ENCODE results near the gene METTL16. TPM values are rescaled to one million over a fixed set of nuclear protein-coding genes. Genes with fewer than 3 reads are reported as not detected.
"Not testable (repeated sequence)": the region's sequence is repeated elsewhere in the genome, so short reads cannot be mapped to it uniquely, and the experiment has no call there.

METTL16 gene
- total RNA-seq, 1 donor from 2014 or later, result 26.1 TPM

DNA sequence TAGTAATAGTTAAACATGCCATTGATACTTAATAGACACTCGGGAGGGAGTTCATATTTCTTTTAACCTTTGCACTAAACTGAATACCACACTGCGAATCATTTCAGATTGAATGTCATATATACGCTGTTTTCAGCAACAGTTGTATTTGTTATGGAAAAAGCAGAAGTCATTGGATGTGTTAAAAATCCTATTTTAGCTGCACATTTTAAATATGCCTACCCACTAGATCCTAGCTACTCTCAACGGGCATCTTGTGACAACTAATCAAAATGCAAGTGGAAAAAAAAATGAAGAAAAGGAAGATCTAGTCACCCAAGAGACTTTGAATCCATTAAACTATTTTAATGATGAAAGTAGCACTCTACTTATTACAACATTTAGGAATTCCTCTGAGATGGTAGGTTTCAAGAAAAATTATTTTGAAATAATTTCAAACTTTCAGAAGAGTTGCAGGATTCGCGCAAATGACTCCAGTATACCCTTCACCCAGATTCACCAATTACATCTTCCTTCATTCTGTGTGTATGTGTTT, 59.4 kb downstream of the METTL16 start:
- no peak for DNase-seq (ENCODE audit: low spot score)

DNA sequence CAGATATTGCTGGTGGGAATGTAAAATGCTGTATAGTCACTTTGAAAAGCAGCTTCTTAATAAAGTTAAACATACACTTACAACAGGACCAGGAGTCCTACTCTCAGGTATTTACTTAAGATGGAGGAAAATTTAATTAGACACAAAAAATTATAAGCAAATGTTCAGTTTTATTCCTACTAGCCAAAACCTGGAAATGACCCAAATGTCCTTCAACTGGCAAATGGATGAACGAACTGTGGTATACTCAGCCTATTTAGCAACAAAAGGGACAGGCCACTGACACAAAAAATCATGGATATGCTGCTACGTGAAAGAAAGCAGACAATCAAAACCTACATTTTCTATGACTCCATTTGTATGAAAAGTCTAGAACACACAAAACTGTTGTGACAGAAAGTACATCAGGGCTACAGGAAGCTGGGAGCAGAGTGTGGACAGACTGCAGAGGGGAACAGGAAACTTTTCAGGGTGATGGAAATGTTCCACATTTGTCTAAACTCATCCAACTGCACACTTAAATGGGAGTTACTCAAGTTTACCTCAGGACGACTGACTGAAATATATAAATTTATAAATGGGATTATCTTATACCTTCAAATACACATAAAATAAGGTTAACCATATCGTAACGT, 61.6 kb downstream of the METTL16 start:
- no peak for DNase-seq (ENCODE audit: low spot score)

DNA sequence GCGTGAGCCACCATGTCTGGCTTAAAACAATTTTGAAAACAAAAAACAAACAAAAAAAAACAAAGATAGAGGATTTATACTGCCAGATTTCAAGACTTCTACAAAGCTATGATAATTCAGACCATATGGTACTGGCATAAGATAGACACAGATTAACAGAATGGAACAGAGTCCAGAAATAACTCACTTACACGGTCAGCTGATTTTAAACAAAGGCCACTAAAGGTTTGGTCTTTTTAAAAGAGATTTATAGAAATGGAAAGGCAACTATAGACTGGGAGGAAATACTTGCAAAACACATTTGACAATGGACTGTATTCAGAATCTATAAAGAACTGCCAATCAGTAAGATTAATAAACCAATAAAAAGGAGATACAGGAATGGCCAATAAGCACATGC, 62.2 kb downstream of the METTL16 start:
- no peak for DNase-seq (ENCODE audit: low spot score)

DNA sequence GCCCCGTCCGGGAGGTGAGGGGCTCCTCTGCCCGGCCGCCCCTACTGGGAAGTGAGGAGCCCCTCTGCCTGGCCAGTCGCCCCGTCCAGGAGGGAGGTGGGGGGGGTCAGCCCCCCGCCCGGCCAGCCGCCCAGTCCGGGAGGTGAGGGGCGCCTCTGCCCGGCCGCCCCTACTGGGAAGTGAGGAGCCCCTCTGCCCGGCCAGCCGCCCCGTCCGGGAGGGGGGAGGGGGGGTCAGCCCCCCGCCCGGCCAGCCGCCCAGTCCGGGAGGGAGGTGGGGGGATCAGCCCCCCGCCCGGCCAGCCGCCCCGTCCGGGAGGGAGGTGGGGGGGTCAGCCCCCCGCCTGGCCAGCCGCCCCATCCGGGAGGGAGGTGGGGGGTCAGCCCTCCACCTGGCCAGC, 64.2 kb downstream of the METTL16 start:
- DNase-seq (ENCODE audit: low spot score), result not testable (repeated sequence)

DNA sequence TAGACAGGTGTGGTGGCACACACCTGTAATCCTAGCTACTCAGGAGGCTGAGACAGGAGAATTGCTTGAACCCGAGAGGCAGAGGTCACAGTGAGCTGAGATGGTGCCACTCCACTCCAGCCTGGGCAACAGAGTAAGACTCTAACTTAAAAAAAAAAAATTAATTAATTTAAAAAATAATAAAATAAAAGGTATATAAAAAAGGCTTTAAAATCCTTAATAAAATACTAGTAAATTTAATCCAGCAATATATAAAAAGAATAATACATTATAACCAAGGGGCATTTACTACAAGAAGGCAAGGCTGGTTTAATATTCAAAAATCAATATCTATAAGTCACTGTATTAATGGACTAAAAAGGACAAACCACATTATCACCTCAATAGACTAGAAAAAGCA, 66.0 kb downstream of the METTL16 start:
- DNase-seq (ENCODE audit: low spot score), result no peak

DNA sequence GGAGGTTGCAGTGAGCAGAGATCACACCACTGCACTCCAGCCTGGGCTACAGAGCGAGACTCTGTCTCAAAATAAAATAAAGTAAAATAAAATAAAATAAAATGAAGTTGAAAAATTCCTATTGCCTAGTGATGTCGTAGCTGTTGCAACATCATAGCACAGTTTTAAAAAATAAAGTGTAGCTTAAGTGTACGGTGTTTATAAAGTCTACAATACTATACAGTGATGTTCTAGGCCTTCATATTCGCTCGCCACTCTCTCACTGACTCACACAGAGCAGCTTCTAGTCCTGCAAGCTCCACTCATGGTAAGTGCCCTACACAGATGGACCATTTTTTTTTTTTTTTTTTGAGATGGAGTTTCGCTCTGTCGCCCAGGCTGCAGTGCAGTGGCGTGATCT, 67.3 kb downstream of the METTL16 start:
- DNase-seq (ENCODE audit: low spot score), result no peak

DNA sequence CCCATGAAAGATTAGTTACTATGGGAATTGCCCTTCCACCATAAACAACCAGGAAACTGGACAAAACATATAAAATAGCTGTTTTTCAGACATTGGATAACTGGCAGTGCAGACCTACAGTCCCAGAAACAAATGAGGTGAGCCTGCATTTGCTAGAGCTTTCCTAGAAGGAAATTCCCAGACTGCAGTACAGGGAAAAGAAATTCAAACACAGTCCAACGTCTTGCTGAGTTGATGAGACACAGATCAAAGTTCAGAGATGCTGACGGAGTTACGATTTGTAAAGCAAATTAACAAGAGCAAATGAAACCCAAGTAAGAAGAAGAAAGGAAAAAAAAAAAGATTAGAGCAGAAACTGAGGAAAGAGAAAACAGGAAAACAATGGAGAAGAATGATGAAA, 69.5 kb downstream of the METTL16 start:
- no peak for DNase-seq (ENCODE audit: low spot score)

DNA sequence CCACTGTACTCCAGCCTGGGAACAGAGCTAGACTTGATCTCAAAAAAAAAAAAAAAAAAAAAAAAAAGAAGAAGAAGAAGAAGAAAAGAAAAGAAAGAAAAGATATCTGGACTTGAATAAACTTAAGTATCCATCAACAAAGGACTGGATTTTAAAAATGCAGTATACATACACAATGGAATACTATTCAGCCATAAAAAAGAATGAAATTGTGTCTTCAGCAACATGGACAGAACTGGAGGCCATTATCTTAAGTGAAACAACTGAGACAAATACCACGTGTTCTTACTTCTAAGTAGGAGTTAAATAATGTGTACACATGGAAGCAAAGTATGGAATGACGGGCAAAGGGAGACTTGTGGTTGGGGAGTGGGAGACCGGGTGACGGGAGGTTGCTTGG, 70.8 kb downstream of the METTL16 start:
- no peak for DNase-seq (ENCODE audit: low spot score)

DNA sequence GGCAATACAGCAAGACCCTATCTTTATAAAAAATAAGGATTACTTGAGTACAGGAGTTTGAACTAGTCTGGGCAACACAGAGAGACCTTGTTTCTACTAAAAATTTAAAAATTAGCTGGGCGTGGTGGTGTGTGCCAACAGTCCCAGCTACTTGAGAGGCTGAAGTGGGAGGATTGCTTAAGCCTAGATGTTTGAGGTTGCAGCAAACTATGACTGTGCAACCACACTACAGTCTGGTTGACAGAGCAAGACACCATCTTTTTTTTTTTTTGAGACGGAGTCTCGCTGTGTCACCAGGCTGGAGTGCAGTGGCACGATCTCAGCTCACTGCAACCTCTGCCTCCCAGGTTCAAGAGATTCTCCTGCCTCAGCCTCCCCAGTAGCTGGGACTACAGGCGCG, 71.7 kb downstream of the METTL16 start:
- DNase-seq (ENCODE audit: low spot score), result not testable (repeated sequence)

DNA sequence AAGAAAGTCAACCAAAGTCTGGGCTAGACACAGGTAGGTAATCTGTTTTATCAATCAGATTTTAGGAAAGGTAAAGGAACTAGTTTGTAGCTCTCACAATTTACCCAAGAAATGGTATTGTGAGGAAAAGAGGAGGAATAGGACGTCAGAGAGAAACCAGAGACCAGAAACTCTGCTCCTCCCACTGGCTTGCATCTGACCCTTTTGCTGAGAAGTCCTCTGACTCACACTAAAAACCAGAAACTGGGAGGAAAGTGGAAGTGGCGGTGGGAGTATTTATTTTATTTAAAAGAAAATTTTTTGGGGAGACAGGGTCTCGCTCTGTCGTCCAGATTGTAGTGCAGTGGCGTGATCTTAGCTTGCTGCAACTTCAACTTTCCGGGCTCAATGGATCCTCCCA, 72.9 kb downstream of the METTL16 start:
- DNase-seq (ENCODE audit: low spot score), result no peak

DNA sequence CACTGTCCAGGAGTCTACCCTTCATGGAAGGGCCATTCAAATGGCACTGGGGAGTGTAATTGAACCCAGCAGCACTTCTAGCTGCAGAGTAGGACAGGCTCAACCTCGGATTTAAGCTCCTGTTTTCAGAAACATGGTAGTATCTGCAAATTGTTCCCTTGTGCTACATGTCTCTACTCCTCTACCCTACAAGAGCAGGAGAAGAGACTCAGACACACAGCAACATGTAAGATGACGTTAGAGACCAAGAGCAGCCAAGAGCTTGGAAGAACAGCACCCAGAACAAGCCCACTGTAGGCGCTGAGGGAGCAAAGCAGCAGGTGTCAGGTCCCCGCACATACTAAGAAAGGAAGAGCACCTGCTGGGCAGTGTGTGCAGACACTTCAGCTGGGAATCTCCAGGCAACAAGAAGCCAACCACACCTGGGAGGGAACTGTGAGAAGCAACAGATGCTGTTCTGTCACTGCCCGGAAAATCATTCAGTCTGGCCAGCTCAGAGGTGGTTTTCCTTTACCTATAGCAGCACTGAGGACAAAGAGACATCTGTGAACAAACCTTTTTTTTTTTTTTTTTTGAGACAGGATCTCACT, 75.3 kb downstream of the METTL16 start:
- DNase-seq (ENCODE audit: low spot score), result no peak

DNA sequence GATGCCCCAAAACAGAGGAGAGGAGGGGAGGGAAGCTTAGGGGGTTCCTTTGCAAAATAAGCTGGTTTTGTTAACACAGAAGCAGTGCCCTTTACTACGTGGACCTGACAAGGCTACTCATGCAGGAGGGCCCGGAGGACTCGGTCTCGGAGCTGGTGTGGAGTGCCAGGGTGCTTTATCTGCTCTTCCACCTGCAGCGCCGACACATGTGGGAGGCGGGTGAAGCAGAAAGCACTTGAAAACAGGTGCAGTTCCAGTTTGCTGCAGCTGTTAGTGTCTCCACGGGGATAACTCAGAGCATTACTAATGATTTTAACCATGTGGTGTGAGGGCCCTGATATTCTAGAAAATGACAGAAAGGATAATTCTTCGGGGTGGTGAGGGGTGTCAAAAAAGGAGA, 75.8 kb downstream of the METTL16 start:
- DNase-seq (ENCODE audit: low spot score), result no peak

DNA sequence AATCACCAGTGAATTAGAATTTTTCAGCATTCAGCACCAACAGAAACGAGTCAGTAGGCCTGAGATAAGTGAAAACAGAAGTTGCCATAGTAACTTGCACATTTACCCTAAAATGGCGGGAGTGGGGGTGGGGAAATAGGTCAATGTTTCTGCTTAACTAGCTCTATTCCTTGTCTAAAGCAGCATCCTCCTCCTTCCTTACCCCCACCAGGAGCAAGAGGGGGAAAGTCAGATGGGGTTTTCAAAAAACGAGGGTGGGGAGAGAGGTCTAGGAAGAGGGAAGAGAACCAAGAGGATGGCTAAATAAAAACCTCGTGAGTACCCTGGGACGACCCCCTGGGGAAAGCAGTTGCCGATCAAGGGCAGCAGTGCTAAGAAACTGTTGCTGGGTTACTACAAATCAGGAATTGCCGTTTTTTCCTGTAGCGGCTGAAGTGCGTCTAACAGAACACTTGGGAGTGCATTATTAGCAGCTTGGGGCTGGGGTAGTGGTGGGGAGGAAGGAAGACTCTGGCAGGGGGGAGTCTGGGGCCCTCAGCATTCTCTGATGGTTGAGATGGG, 76.4 kb downstream of the METTL16 start:
- no peak for DNase-seq (ENCODE audit: low spot score)

DNA sequence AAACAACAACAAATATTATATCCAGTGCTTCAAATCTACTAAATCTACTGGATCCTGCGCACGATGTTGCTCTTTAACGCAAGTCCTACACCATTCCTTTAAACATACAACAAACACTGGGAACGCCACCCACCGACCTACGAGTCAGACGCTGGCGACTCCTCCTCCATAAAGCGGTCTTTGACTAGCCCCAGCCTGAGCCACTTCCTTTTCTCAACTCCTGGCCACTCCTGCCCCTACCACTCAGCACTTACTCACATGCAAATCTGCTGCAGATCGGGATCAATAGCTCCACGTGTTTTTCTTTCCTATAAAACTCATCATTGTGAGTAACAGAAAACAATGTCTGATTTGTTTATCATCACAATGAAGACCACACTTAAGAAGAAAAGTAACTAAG, 78.0 kb downstream of the METTL16 start:
- DNase-seq (ENCODE audit: low spot score), result no peak

DNA sequence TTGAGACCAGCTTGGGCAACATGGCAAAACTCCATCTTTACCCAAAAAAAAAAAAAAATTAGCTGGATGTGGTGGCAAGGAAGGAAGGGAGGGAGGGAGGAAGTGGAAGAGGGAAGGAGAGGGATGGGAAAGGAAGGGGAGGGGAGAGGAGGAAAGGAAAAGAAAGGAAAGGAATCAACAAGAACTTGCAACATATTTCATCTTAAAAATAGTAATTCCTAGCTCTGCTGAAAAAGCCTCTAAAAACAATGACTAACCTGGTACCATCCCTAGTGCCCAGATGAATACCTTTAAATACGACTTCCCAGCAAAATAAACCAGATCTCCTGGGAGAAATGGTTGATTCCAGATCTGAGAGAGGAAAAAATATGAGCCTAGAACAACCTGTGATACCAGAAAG, 83.8 kb downstream of the METTL16 start:
- no peak for DNase-seq (ENCODE audit: low spot score)

DNA sequence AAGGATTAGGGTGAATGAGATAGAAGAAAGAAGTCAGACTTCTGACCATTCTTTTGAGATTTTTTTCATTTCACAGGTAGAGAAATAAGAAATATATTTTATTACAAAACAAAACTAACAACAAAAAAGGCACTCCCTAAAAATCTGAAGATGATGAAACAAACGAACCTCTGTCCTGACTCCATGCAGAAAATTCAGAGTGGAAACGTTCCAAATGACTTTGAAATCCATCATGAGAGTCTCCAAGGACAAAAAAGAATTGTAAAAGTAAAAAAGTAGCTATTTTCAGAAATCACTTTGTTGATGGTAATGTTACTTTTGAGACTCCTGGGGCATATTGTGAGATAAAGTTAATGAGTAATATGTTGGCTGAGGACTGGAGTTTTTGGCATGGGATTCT, 84.5 kb downstream of the METTL16 start:
- no peak for DNase-seq (ENCODE audit: low spot score)

DNA sequence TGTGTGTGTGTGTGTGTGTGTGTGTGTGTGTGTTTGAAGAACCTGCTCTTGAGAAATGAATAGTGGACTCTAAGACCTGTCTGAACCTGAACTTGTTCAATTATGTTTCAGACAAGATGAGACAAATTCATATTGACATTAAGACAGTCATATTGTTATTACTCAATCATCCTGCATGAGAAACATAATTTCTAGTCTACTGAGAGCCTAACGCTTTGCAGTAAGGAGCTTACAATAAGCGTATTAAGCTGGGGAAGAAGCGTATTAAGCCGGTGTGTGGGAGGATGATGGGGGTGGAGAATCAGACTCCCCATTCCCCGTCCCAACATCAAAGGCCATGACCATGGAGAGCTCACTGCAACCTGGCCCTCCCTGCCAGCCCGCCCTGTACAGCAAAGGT, 88.4 kb downstream of the METTL16 start:
- no peak for DNase-seq (ENCODE audit: low spot score)

DNA sequence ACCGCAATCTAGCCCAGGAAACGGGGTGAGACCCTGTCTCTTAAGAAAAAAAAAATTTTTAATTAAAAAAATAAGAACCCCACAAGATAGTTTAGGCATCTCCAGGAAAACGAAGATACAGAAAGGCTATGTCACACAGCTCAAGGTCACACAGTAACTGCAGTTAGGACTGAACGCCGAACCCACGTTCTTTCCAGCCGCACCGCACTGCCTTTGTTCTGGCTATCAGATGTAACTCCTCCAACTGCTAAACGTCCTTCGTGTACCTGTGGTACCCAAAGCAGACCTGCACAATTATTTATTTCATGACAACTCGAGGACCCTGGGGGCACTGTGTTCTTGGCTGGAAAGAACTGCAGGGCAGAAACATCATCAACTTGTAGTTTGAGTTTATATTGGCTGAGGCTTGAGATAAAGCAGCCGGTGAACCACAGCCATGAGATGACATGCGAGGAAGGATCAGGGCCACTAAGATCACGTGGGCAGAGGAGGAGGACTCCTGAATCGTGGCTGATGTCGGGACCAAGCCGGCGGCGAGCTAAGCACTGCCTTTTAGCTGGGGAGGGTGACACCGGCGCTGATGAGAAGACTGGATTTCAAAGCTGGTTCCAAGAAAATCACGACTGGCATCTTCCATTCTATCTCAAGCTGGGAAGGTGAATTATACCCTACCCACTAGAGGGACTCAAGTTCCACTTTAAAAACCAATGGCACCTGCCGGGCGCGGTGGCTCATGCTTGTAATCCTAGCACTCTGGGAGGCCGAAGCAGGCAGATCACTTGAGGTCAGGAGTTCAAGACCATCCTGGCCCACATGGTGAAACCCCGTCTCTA, 90.2 kb downstream of the METTL16 start:
- DNase-seq (ENCODE audit: low spot score), result no peak

DNA sequence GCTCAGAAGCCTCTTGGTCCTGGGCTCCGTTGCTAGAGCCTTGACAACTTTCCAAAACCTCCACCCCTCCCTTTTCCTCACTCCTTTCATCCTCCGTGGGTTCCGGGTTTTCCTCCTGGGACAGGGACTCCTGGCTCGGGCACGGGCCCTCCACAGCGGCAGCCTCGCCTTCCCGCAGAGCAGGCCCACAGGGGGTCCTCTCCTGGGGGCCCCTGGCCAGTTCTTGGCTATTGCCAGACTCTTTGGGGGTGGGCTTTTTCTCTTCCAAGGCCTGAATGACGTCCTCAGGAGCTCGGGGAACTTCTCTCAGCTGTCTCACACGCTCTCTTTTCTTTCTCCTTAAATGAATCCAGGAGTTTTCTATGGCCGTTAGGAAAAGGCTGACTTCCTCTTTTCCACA, 91.5 kb downstream of the METTL16 start:
- DNase-seq (ENCODE audit: low spot score), result no peak

DNA sequence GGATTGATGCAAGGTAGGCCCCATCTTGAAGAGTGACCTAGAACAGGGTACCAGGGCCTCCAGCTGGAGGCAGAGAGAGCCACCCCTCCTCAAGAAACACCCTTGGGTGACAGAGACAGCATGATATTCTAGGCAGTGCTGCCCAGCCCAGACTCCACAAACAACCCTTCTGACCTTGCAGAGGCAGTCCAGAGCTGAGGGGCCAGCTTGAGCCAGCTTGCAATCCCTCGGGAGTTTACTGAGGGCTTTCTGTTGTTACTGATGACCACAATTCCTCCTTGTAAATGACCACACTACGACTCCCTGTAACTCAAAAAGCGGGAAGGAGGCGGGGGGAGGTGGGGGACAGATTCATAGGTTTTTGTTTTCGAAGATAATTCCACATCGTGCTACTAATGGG, 92.2 kb downstream of the METTL16 start:
- DNase-seq (ENCODE audit: low spot score), result no peak

DNA sequence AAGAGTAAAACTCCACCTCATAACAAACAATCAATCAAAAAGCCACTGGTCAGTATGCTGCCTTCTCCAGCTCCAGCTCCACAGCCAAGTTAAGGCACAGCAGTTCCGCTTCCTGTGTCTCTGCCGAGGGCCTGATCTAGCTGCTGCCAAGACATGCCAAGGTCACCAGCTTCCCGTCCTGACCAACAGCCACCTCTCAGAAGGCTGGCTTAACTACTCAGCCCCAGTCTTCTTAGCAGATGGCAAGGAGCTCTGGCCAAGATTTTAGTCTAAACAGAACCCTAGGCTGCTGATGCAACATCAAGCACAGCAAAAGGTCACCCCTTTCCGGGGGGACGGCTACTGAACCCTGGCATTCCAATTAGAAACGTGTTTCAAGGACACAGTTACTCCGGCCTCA, 93.1 kb downstream of the METTL16 start:
- DNase-seq (ENCODE audit: low spot score), result no peak

DNA sequence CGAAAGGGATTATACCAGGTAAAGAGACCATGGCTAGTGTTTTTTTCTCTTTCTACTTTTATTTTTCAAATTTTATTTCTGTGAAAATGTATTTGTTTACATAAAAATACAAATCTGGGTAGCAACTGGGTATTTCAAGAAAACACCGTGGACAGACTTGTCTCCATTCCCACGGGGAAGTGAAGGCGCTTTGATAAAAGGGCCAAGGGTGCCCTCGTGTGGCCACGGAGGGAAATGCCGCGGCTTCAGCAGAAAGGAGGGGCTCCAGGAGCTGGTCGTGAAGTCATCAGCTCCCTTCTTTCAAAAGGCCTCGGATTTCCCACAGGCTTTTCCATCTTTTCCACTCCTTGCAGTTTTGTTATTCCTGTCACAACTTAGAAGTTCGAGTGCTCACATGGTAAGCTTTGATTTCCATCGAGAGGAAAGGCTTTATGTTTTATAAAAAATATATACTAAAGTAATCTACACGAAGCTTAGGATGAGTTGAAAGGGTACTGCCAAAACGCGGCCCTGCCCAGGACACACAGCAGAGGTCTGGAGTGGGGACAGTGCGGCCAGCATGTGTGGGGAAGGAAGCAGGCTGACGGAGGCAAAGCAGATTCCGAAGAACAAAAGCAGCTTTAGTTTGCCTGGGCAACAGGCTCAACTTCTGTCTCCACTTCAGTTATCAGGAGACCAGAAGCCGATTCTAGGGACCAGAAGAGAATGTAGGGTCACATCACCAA, 95.5 kb downstream of the METTL16 start:
- DNase-seq (ENCODE audit: low spot score), result peak; percentile 91
